Measurements from ENCODE around the gene CHRM4.
A peak's percentile ranks its signal among the peaks of the same experiment; 100 is the strongest.

The CHRM4 gene

GRCh38 chr11:46346886-46347636, 44.5 kb downstream of the CHRM4 start, which contains the start of gene DGKZ:
Gene DGKZ, plus strand, starts transcription at chr11:46347463. Its CDS starts 197 bp downstream, at chr11:46347660.
- DNase-seq: peak; percentile 86 to 88

GRCh38 chr11:46345881-46346484, 45.6 kb downstream of the CHRM4 start:
- peak in 1 of 2 experiments; percentile 32 for DNase-seq

- DNase-seq: no peak
Measured at GRCh38 chr11:46345131-46345597, 46.4 kb downstream of the CHRM4 start.

- DNase-seq: no peak
Measured at GRCh38 chr11:46343520-46343919, 48.1 kb downstream of the CHRM4 start.

GRCh38 chr11:46342239-46342638, 49.3 kb downstream of the CHRM4 start:
- no peak for DNase-seq

- no peak for DNase-seq
Measured at GRCh38 chr11:46341454-46341853, 50.1 kb downstream of the CHRM4 start.

- DNase-seq: no peak
Measured at GRCh38 chr11:46339816-46340215, 51.8 kb downstream of the CHRM4 start.

GRCh38 chr11:46338988-46339666, 52.4 kb downstream of the CHRM4 start:
- no peak for DNase-seq

- DNase-seq: no peak
Measured at GRCh38 chr11:46338636-46338987, 53.0 kb downstream of the CHRM4 start.

GRCh38 chr11:46337626-46338345, 53.8 kb downstream of the CHRM4 start:
- DNase-seq: no peak

- DNase-seq: no peak
Measured at GRCh38 chr11:46336563-46337180, 54.9 kb downstream of the CHRM4 start.

GRCh38 chr11:46335890-46336562, 55.5 kb downstream of the CHRM4 start:
- no peak for DNase-seq

GRCh38 chr11:46335271-46335670, 56.3 kb downstream of the CHRM4 start:
- no peak for DNase-seq

GRCh38 chr11:46334211-46334610, 57.4 kb downstream of the CHRM4 start:
- no peak for DNase-seq
